SK-N-DZ (cell line): ENCODE data around the gene TMEM238L.

Experiments
- DNase-seq: peaks from one replicate; pipeline ENCODE4 v3.0.0-alpha.2; 2015; ENCODE audit warnings: low spot score
- small RNA-seq, 2 experiments: library from RNA; depleted of rRNA; stranded (forward); fragments of <200 nt; gene quantifications; one replicate each; pipeline ENCODE3, GENCODE V24; 2014

TMEM238L gene

DNA sequence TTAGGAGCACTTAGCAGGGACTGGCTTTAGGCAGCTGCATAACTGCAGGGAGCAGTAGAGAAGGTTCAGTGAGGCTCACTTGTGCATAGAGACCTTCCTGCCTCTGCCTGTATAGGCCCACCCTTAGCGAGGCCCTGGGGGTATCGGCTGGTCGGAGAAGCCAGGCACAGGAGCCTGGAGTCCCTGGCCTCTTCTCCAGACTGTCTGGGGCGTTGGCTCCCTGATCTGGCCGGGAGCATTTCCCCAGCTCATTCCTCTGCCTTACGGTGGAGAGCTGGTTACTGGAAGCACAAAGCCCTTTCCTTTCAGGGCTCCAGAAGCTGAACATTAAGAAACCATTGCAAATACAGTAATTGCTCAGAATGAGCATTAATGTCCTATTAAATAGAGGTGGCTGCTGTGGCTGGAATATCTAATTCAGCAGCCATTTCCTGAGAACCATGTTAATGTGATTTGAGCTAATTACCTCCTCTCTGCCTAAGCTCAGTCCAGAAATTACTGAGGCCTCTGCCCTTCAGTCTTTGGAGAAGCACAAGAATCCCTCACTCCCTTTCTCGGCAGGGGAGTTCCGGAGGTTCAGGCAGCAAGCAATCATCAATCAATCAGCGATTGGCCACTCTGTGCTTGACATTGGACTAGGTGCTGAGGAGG is 55.2 kb downstream of the TMEM238L start:
- DNase-seq, result peak; percentile 56

DNA sequence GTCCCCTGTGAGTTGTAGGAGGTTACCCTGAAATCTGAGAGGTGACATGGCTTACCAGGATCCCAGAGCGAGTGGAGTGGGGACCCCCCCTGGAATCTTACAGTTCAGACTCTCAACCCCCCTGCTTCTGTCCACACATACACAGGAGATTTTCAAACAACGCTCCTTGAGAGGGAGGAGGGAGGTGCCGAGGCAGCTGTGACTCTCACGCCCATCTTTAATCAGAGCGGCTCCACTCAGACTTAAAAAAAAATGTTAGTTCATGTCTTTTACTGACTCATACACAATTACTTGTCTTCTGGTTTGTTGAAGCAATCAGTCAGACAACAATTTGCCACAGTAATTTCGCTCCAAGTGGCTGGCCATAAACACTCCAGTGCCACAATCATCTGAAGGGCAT is 58.7 kb downstream of the TMEM238L start:
- no peak for DNase-seq

Small RNA genes within 50 kb of the gene (small RNA-seq; reads per million reads assigned to genes)
- gene AC015908.2 (0 reads per million in 2 experiments), gene TMEM238L (0 reads per million in 2 experiments)
